HFFc6 (cell line): ENCODE data around the gene ADARB1. TPM values are rescaled to one million over a fixed set of nuclear protein-coding genes. Genes with fewer than 3 reads are reported as not detected.

Source experiments
- DNase-seq: peaks from one replicate; pipeline ENCODE4 v3.0.0-alpha.2; 2018
- H3K27ac Mint-ChIP-seq: 2 replicates; pipeline ENCODE4 v1.8.0; 2020; ENCODE audit warnings: mild to moderate bottlenecking, mixed read lengths
- H3K27me3 Mint-ChIP-seq: 2 replicates; pipeline ENCODE4 v1.8.0; 2021; ENCODE audit warnings: mild to moderate bottlenecking, moderate library complexity, mixed read lengths; ENCODE audit not compliant: insufficient read depth
- H3K36me3 Mint-ChIP-seq: 2 replicates; pipeline ENCODE4 v1.8.0; 2021; ENCODE audit warnings: low read depth, mixed read lengths
- H3K4me1 Mint-ChIP-seq: 2 replicates; pipeline ENCODE4 v1.8.0; 2020; ENCODE audit warnings: low read depth, mixed read lengths
- H3K4me3 Mint-ChIP-seq: 2 replicates; pipeline ENCODE4 v1.8.0; 2020; ENCODE audit warnings: mild to moderate bottlenecking, moderate library complexity, mixed read lengths
- H3K9me3 Mint-ChIP-seq: 2 replicates; pipeline ENCODE4 v1.8.0; 2020; ENCODE audit warnings: mild to moderate bottlenecking, mixed read lengths
- total RNA-seq, 6 experiments: library from RNA; stranded (reverse); fragmentation: NEBNext Ultra II Directional; extraction: Animal tissue kit (Norgen Biotek cat#: 25700); gene quantifications; 2 replicates in 1 of 6; 3 replicates in 5 of 6; pipeline ENCODE4 v1.2.3, GENCODE V29; 2021
- TF ChIP-seq, protein P1 (sequence below): fragments of 200-600 bp; sonication (generic); IDR thresholded peaks from 2 replicates; pipeline ENCODE4 v1.5.0; 2021; ENCODE audit warnings: antibody characterized with exemption, mild to moderate bottlenecking

Gene ADARB1
- total RNA-seq, 6 experiments from 2014 or later = 1.7 to 3.2 (median 2.2) TPM

GRCh38 chr21:45119812-45120211 is 45.4 kb downstream of the ADARB1 start:
- Mint-ChIP-seq H3K4me1 (no peaks in the 10 kb centered on the region), H3K4me3 (no peak overlapping the region), H3K27ac (no peak overlapping the region), H3K36me3 (no peaks in the 10 kb centered on the region; the same call in 1 of the 2 replicates), H3K27me3 (peaks cover 15% of the 10 kb centered on the region), H3K9me3 (no peaks in the 10 kb centered on the region)
- TF ChIP-seq, protein P1, sequence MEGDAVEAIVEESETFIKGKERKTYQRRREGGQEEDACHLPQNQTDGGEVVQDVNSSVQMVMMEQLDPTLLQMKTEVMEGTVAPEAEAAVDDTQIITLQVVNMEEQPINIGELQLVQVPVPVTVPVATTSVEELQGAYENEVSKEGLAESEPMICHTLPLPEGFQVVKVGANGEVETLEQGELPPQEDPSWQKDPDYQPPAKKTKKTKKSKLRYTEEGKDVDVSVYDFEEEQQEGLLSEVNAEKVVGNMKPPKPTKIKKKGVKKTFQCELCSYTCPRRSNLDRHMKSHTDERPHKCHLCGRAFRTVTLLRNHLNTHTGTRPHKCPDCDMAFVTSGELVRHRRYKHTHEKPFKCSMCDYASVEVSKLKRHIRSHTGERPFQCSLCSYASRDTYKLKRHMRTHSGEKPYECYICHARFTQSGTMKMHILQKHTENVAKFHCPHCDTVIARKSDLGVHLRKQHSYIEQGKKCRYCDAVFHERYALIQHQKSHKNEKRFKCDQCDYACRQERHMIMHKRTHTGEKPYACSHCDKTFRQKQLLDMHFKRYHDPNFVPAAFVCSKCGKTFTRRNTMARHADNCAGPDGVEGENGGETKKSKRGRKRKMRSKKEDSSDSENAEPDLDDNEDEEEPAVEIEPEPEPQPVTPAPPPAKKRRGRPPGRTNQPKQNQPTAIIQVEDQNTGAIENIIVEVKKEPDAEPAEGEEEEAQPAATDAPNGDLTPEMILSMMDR = no peak
- no peak for DNase-seq

GRCh38 chr21:45120975-45121374 is 46.6 kb downstream of the ADARB1 start:
- TF ChIP-seq, protein P1 = no peak
- Mint-ChIP-seq H3K27ac (no peak overlapping the region), H3K4me3 (no peak overlapping the region), H3K4me1 (no peaks in the 10 kb centered on the region), H3K36me3 (no peaks in the 10 kb centered on the region; the same call in 1 of the 2 replicates), H3K9me3 (no peaks in the 10 kb centered on the region), H3K27me3 (peaks cover 19% of the 10 kb centered on the region)
- DNase-seq = no peak

GRCh38 chr21:45122030-45122429 is 47.6 kb downstream of the ADARB1 start:
- Mint-ChIP-seq H3K9me3 (no peaks in the 10 kb centered on the region), H3K27ac (no peak overlapping the region), H3K4me1 (no peaks in the 10 kb centered on the region), H3K4me3 (no peak overlapping the region), H3K36me3 (no peaks in the 10 kb centered on the region; the same call in 1 of the 2 replicates), H3K27me3 (peaks cover 19% of the 10 kb centered on the region)
- DNase-seq = no peak
- TF ChIP-seq, protein P1 = no peak

DNA sequence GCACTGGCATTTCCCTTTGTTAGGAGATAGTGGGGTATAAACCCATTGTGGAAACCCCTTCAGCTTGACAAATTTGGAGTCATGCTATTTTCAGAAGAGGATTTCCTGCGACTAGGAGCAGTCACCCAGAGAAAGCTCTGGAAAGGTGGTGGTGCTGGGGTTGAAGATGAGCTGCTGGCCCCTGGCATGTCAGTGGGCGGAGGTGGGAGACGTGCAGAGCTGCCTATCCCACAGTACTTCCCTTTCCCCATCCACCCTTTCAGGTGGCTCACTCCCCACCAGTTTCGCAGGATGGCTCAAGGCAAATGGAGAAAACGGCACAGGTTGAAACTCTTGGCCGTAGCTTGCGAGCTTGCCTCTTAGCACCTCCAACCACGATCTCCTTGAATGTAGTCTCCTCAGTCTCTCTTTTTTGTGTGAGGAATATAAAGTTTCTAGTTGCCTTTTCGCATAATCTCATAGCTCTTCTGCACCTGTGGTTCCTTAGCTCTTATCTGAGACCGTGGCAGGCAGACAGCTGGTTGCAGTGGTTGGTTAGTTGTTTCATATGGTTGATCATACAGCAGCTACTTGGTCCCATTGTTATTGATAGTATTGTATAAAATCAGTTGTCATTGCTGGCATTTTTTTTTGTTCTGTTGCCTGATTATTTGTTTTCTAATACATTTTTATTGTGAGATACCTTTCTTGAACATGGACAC is 48.2 kb downstream of the ADARB1 start:
- Mint-ChIP-seq H3K4me3 (no peak overlapping the region), H3K27ac (no peak overlapping the region), H3K27me3 (peaks cover 19% of the 10 kb centered on the region), H3K9me3 (no peaks in the 10 kb centered on the region), H3K36me3 (no peaks in the 10 kb centered on the region; the same call in 1 of the 2 replicates), H3K4me1 (no peaks in the 10 kb centered on the region)
- TF ChIP-seq, protein P1 = no peak
- DNase-seq = no peak

DNA sequence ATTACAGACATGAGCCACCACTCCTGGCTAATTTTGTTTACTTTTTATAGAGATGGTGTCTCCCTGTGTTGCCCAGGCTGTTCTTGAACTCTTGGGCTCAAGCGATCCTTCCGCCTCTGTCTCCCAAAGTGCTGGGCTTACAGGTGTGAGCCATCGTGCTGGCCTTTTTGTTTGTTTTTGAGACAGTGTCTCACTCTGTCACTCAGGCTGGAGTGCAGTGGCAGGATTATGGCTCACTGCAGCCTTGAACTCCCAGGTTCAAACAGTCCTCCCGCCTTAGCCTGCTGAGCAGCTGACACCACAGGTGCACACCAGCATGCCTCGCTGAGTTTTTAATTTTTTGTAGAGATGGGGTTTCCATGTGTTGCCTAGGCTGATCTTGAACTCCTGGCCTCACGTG is 49.1 kb downstream of the ADARB1 start:
- no peak overlapping the region for H3K4me3 Mint-ChIP-seq
- no peak for DNase-seq
- H3K27me3 Mint-ChIP-seq = peaks cover 17% of the 10 kb centered on the region
- H3K4me1 Mint-ChIP-seq = peaks cover 8% of the 10 kb centered on the region
- H3K27ac Mint-ChIP-seq = no peak overlapping the region
- H3K36me3 Mint-ChIP-seq = no peaks in the 10 kb centered on the region; the same call in 1 of the 2 replicates
- no peaks in the 10 kb centered on the region for H3K9me3 Mint-ChIP-seq
- TF ChIP-seq, protein P1 = no peak
